ENCODE results near the gene SOX18. TPM values are rescaled to one million over a fixed set of nuclear protein-coding genes. Genes with fewer than 3 reads are reported as not detected.

SOX18 gene
- total and polyA plus RNA-seq, 2 of the 8 experiments (the other 6 are each of a cell fraction or from before 2014, with no cell fraction given) = 0.09 TPM; not detected in 1

DNA sequence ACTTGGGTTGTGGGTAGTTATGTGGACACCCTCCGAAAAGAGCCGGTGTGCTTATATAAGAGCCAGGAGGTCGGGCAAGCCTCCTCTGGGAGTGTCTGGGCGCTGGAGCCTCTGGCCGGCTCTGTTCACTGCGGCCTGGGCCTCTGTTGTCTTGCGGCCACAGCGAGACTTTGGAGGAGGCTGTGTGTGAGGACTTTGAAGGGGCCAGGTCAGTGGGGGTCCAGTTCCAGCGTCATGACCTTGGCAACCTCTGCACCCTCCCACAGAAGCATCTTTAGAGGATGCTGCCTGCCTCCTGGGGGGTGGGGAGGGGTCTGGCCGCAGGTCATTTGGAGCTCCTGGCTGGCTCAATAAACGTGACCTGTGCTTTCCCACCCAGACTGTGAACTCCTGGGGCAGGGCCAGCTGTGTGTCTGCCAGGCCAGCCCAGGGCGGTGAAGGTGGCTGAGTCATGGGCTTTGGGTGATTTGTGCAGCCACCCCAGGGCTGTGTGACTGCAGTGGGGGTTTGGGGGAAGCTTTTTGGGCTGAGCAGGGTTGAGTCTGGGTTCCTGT, 14.8 kb upstream of the SOX18 start:
- CTCF ChIA-PET (ENCODE audit: partially characterized antibody) = interaction anchor here (0.7 to 1.6 kb wide), 5 partner anchors 10 to 89 kb away, joined by 3 to 5 read pairs (median 4); no protein-coding TSS in a partner anchor
- Histone ChIP-seq H4K5ac (ENCODE audit: insufficient read length, low read depth, low read length) (no peak overlapping the region), H3K4ac (replicated peaks; ENCODE audit: insufficient read length, low read depth, low read length) (no peak overlapping the region), H2AK5ac (ENCODE audit: low read depth, low read length) (no peak overlapping the region), H4K91ac (replicated peaks; ENCODE audit: insufficient read length, low read length) (no peak overlapping the region), H4K8ac (ENCODE audit: extremely low read depth, insufficient read depth, low read length) (no peak overlapping the region), H2BK20ac (ENCODE audit: low read length) (no peak overlapping the region), H3K56ac (replicated peaks; ENCODE audit: insufficient read length, low read depth, low read length) (no peak overlapping the region), H3K23ac (ENCODE audit: insufficient read length) (no peak overlapping the region), H2BK120ac (replicated peaks; ENCODE audit: low read depth, low read length) (no peak overlapping the region), H2BK5ac (ENCODE audit: low read depth, low read length) (no peak overlapping the region; the same call in 1 of the 2 replicates), H3K27ac (ENCODE audit: low read depth, low read length) (no peak overlapping the region), H3K4me2 (ENCODE audit: insufficient read depth in 1 of 2, low read depth in 2 of 2, low read length in 2 of 2) (peak overlapping the region; percentile 60 to 83), H3K9me3 (ENCODE audit: insufficient read depth in 2 of 2, low read depth in 1 of 2, low read length in 1 of 2) (no peaks in the 10 kb centered on the region), H2BK12ac (ENCODE audit: low read depth, low read length) (no peak overlapping the region), H3K18ac (ENCODE audit: extremely low read depth, low read length) (no peak overlapping the region), H3K36me3 (ENCODE audit: control insufficient read depth in 2 of 4, insufficient read depth in 4 of 4, low read length in 3 of 4) (no peaks in the 10 kb centered on the region), H2BK15ac (ENCODE audit: low read length) (peak overlapping the region; percentile 29; the same call in 1 of the 2 replicates), H3K4me1 (replicated peaks in 1 of 4; ENCODE audit: control insufficient read depth in 3 of 4, insufficient read depth in 4 of 4, low read length in 3 of 4) (peaks cover 3 to 15% (median 9%) of the 10 kb centered on the region in 4 experiments), H3K79me1 (ENCODE audit: low read depth, low read length) (no peaks in the 10 kb centered on the region), H4K20me1 (replicated peaks in 1 of 2; ENCODE audit: control insufficient read depth in 1 of 2, insufficient read depth in 2 of 2, low read length in 2 of 2) (peaks cover 2 to 6% of the 10 kb centered on the region in 2 experiments), H3K4me3 (ENCODE audit: extremely low read depth in 1 of 4, insufficient read depth in 2 of 4, low read depth in 3 of 4, low read length in 4 of 4) (peak overlapping the region; percentile 66 to 81 (median 72); a peak in 6 of 8 replicates), H3K23me2 (ENCODE audit: low read depth, low read length) (peaks cover 2% of the 10 kb centered on the region; the same call in 1 of the 2 replicates), H3K79me2 (ENCODE audit: control insufficient read depth in 1 of 2, insufficient read depth in 2 of 2, low read length in 2 of 2) (no peaks in the 10 kb centered on the region), H2AFZ (ENCODE audit: low read length) (no peak overlapping the region), H3K27me3 (replicated peaks in 1 of 4; ENCODE audit: control insufficient read depth in 3 of 4, extremely low read depth in 1 of 4, insufficient read depth in 3 of 4, low read length in 3 of 4) (no peaks in the 10 kb centered on the region; a peak in 2 of 7 replicates), H3K14ac (ENCODE audit: insufficient read length) (no peak overlapping the region), H3K9ac (replicated peaks in 1 of 4; ENCODE audit: extremely low read depth in 1 of 4, low read depth in 3 of 4, low read length in 3 of 4) (no peak overlapping the region)
- 71% methylated on average over 12 of the region's 12 CpGs; no CpG with 5 or more reads in 1 of the 2 experiments for WGBS, 2 experiments (ENCODE audit: extremely low coverage in 1 of 2, insufficient coverage in 1 of 2, insufficient read length in 1 of 2, insufficient replicate concordance in 2 of 2, low coverage in 1 of 2, low lambda C conversion rate in 2 of 2, missing lambda C conversion rate in 1 of 2)
- no peak for FAIRE-seq
- POLR2A ChIA-PET (ENCODE audit: partially characterized antibody) = interaction anchor here (4.5 kb wide), 1 partner anchor 14 kb away, joined by 27 read pairs; the partner anchor contains the start of genes OPRL1 and RGS19
- no peak for DNase-seq (ENCODE audit: low read depth in 1 of 2, low spot score in 2 of 2)
- TF ChIP-seq TAF7 (optimal IDR thresholded peaks at IDR 0.05; ENCODE audit: borderline replicate concordance, low read depth, low read length) = no peak
- no peak for TF ChIP-seq RBBP5 (IDR thresholded peaks at IDR 0.05; ENCODE audit: borderline replicate concordance, low read depth, low read length)
- no peak for TF ChIP-seq KDM1A (IDR thresholded peaks at IDR 0.05; ENCODE audit: borderline replicate concordance, low read length)
- TF ChIP-seq PHF8 (conservative IDR thresholded peaks at IDR 0.05; ENCODE audit: low read depth, low read length) = no peak
- TF ChIP-seq SIN3A (conservative IDR thresholded peaks at IDR 0.05 in 1 of 2, IDR thresholded peaks at IDR 0.05 in 1 of 2; ENCODE audit: low read depth in 1 of 2, low read length in 2 of 2) = no peak
- TF ChIP-seq EZH2 (IDR thresholded peaks at IDR 0.05; ENCODE audit: low read depth, low read length, severe bottlenecking) = no peak
- TF ChIP-seq SUZ12 (IDR thresholded peaks at IDR 0.05; ENCODE audit: low read length) = no peak
- no peak for TF ChIP-seq EGR1 (IDR thresholded peaks at IDR 0.05; ENCODE audit: borderline replicate concordance, low read depth, low read length)
- TF ChIP-seq GABPA (IDR thresholded peaks at IDR 0.05; ENCODE audit: borderline replicate concordance, insufficient read depth, low read length) = no peak
- no peak for TF ChIP-seq RXRA (IDR thresholded peaks at IDR 0.05; ENCODE audit: insufficient read depth, low read depth, low read length)
- TF ChIP-seq HDAC6 (IDR thresholded peaks at IDR 0.05; ENCODE audit: low read depth, low read length) = no peak
- TF ChIP-seq NRF1 (IDR thresholded peaks at IDR 0.05; ENCODE audit: low read depth, low read length) = no peak
- no peak for TF ChIP-seq SP2 (IDR thresholded peaks at IDR 0.05; ENCODE audit: low read length)

All from H1 (cell line).